Keratinocyte (primary cell): ENCODE data around the gene SCPEP1.

ENCODE experiments used
- EZH2 ChIP-seq: IDR thresholded peaks from one replicate; pipeline ENCODE4 v1.6.1; 2012; ENCODE audit warnings: inconsistent platforms, mild to moderate bottlenecking, low read length, moderate library complexity
- TF ChIP-seq, protein P1 (sequence below), 3 experiments: IDR thresholded peaks in 1 of 3; conservative IDR thresholded peaks in 1 of 3; optimal IDR thresholded peaks in 1 of 3; 2 replicates in 2 of 3; 3 replicates in 1 of 3; pipeline versions ENCODE3 to v1.5.1; 2011; ENCODE audit warnings: low read length in 3 of 3, mild to moderate bottlenecking in 3 of 3, moderate library complexity in 2 of 3, control low read depth in 1 of 3, inconsistent platforms in 1 of 3; ENCODE audit not compliant: insufficient read depth in 2 of 3; ENCODE audit errors: extremely low read depth in 1 of 3

DNA sequence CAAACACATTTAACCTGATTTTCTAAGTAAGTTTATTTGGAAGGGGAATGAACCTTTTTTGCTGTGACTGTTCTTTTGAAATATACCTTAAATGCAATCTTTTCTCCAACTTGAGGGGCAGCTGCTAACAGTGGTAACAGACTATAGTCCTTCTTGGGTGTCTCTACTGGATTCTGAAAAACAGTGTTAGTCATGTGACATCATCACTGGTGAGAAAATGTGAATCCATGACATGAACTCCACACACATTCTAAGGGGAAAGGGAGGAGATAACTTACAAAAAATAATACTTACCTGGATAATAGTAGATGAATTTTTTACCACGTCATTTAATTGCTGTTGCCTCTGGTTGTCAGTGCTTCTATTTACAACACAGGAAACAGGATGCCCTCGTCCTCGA is 28.3 kb upstream of the SCPEP1 start:
- TF ChIP-seq, protein P1, sequence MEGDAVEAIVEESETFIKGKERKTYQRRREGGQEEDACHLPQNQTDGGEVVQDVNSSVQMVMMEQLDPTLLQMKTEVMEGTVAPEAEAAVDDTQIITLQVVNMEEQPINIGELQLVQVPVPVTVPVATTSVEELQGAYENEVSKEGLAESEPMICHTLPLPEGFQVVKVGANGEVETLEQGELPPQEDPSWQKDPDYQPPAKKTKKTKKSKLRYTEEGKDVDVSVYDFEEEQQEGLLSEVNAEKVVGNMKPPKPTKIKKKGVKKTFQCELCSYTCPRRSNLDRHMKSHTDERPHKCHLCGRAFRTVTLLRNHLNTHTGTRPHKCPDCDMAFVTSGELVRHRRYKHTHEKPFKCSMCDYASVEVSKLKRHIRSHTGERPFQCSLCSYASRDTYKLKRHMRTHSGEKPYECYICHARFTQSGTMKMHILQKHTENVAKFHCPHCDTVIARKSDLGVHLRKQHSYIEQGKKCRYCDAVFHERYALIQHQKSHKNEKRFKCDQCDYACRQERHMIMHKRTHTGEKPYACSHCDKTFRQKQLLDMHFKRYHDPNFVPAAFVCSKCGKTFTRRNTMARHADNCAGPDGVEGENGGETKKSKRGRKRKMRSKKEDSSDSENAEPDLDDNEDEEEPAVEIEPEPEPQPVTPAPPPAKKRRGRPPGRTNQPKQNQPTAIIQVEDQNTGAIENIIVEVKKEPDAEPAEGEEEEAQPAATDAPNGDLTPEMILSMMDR (optimal IDR thresholded peaks at IDR 0.05 in 1 of 3, IDR thresholded peaks at IDR 0.05 in 1 of 3, conservative IDR thresholded peaks at IDR 0.05 in 1 of 3; ENCODE audit: extremely low read depth in 1 of 3, insufficient read depth in 2 of 3, low read length in 3 of 3), result no peak
- TF ChIP-seq EZH2, result no peak
